CD4-positive, alpha-beta memory T cell (primary cell): Measurements from ENCODE around the gene OR10D3. TPM values are rescaled to one million over a fixed set of nuclear protein-coding genes. Genes with fewer than 3 reads are reported as not detected.

ENCODE experiments used
- CTCF ChIA-PET: fragments of 350-600 bp; sonication (Branson Sonifier 250); formaldehyde crosslinking; loops from one replicate; lab custom pipeline; 2021; ENCODE audit warnings: inconsistent platforms; ENCODE audit not compliant: partially characterized antibody; lab: Charles Lee
- POLR2A ChIA-PET: fragments of 350-600 bp; sonication (Branson Sonifier 250); formaldehyde crosslinking; loops from one replicate; lab custom pipeline; 2021; ENCODE audit not compliant: partially characterized antibody; lab: Charles Lee
- DNase-seq, 5 donors: peaks; one replicate each; pipeline versions ENCODE4 v3.0.0 to v3.0.0-alpha.2; 2020 to 2022; ENCODE audit warnings: mixed read lengths in 1 of 5
- H3K27ac ChIP-seq: one replicate; pipeline ENCODE4 v1.7.0; 2013; ENCODE audit warnings: low read depth, low read length
- H3K27me3 ChIP-seq: 2 replicates; pipeline ENCODE4 v1.7.0; 2013; ENCODE audit warnings: mild to moderate bottlenecking, low read length, moderate library complexity; ENCODE audit not compliant: insufficient read depth
- H3K36me3 ChIP-seq: 2 replicates; pipeline ENCODE4 v1.7.0; 2013; ENCODE audit warnings: mild to moderate bottlenecking, low read length, moderate library complexity; ENCODE audit not compliant: insufficient read depth
- H3K4me1 ChIP-seq: 2 replicates; pipeline ENCODE4 v1.7.0; 2013; ENCODE audit warnings: mild to moderate bottlenecking, low read length, moderate library complexity; ENCODE audit not compliant: insufficient read depth
- H3K4me3 ChIP-seq, 2 donors: one replicate each; pipeline ENCODE4 v1.7.0; 2013; ENCODE audit warnings: low read length in 2 of 2, mild to moderate bottlenecking in 1 of 2
- H3K9me3 ChIP-seq, 2 donors: one replicate each; pipeline ENCODE4 v1.7.0; 2013; ENCODE audit warnings: low read length in 2 of 2, control low read depth in 1 of 2; ENCODE audit not compliant: control insufficient read depth in 1 of 2
- H3K27ac Mint-ChIP-seq, 7 donors: one replicate each; pipeline ENCODE4 v1.8.0; 2020 to 2021; ENCODE audit warnings: mixed read lengths in 7 of 7, mild to moderate bottlenecking in 6 of 7, inconsistent platforms in 3 of 7, moderate library complexity in 3 of 7
- H3K27me3 Mint-ChIP-seq, 2 donors: one replicate each; pipeline ENCODE4 v1.8.0; 2020 to 2021; ENCODE audit warnings: mixed read lengths in 2 of 2
- H3K36me3 Mint-ChIP-seq, 2 donors: one replicate each; pipeline ENCODE4 v1.8.0; 2020 to 2021; ENCODE audit warnings: mixed read lengths in 2 of 2, inconsistent platforms in 1 of 2, mild to moderate bottlenecking in 1 of 2
- H3K4me1 Mint-ChIP-seq, 4 donors: one replicate each; pipeline ENCODE4 v1.8.0; 2020 to 2021; ENCODE audit warnings: mixed read lengths in 4 of 4, mild to moderate bottlenecking in 1 of 4
- H3K4me3 Mint-ChIP-seq, 8 donors: one replicate each; pipeline ENCODE4 v1.8.0; 2020 to 2021; ENCODE audit warnings: mixed read lengths in 8 of 8, mild to moderate bottlenecking in 7 of 8, moderate library complexity in 6 of 8, inconsistent platforms in 3 of 8
- H3K9me3 Mint-ChIP-seq, 8 donors: one replicate each; pipeline ENCODE4 v1.8.0; 2020 to 2021; ENCODE audit warnings: mixed read lengths in 8 of 8, mild to moderate bottlenecking in 5 of 8, inconsistent platforms in 3 of 8, moderate library complexity in 1 of 8
- intact Hi-C: fragments of 100-400 bp; cut with micrococcal nuclease; formaldehyde crosslinking; loops from one replicate; pipeline ENCODE4 v1.15.1; 2023
- polyA plus RNA-seq, 2 donors: library from polyadenylated mRNA; unstranded; fragments of 300-500 nt; fragmentation: Illumina TruSeq; gene quantifications; one replicate each; pipeline ENCODE4 v1.2.3, GENCODE V29; 2021
- total RNA-seq, 2 experiments: library from RNA; stranded (reverse); gene quantifications; one replicate each; pipeline ENCODE4 v1.2.3, GENCODE V29; 2021

Gene OR10D3
- total and polyA plus RNA-seq, 4 experiments from 2014 or later = not detected

DNA sequence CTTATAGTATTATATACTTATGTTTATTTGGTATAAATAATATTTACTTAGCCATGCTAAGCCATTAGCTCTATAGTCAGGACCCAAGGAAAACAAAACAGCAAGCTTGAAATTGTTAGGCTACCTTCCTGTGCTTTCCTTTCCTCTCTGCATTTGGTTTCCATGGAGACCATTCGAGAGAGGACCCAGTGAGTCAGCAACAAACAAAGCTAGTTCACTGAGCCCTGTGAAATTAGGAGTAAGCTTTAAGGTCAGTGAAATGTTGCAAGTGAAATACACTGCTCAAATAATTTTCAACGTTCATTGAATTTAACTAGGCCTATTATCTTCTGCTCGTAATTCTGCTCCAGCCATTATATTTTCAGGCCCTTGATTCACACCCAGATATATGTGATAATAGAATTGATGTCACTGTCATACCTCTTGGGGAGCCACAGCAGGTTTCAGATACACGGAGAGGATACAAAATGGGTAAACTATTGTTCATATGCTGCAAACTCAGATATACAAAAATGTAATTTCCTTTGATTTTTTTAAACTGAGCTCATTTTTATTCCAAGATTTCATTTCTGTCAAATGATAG, 9.1 kb upstream of the OR10D3 start:
- intact Hi-C loops = no loop called here
- Histone ChIP-seq H3K36me3 (no peaks in the 10 kb centered on the region), H3K27ac (no peak overlapping the region), H3K4me3 (no peak overlapping the region), H3K4me1 (no peaks in the 10 kb centered on the region), H3K9me3 (no peaks in the 10 kb centered on the region), H3K27me3 (no peaks in the 10 kb centered on the region)
- Mint-ChIP-seq H3K27ac (no peak overlapping the region), H3K4me1 (no peaks in the 10 kb centered on the region), H3K9me3 (peaks cover 0 to 4% (median 0%) of the 10 kb centered on the region in 8 donors), H3K4me3 (no peak overlapping the region), H3K36me3 (no peaks in the 10 kb centered on the region), H3K27me3 (no peaks in the 10 kb centered on the region)
- CTCF ChIA-PET = interaction anchor here (1.2 kb wide), 1 partner anchor 20 kb away, joined by 3 read pairs; no protein-coding TSS in a partner anchor
- POLR2A ChIA-PET = no interaction called here
- DNase-seq = no peak

GRCh38 chr11:124176925-124177715, 6.0 kb upstream of the OR10D3 start:
- no peaks in the 10 kb centered on the region for H3K36me3 ChIP-seq
- no peaks in the 10 kb centered on the region for H3K9me3 ChIP-seq
- H3K4me3 Mint-ChIP-seq = no peak overlapping the region
- no peaks in the 10 kb centered on the region for H3K27me3 ChIP-seq
- CTCF ChIA-PET = no interaction called here
- H3K27me3 Mint-ChIP-seq = peaks cover 0 to 2% of the 10 kb centered on the region in 2 donors
- H3K27ac ChIP-seq = no peak overlapping the region
- no peaks in the 10 kb centered on the region for H3K9me3 Mint-ChIP-seq
- DNase-seq = no peak
- intact Hi-C loops = no loop called here
- POLR2A ChIA-PET = no interaction called here
- H3K36me3 Mint-ChIP-seq = no peaks in the 10 kb centered on the region
- no peak overlapping the region for H3K4me3 ChIP-seq
- H3K4me1 ChIP-seq = no peaks in the 10 kb centered on the region
- no peaks in the 10 kb centered on the region for H3K4me1 Mint-ChIP-seq
- H3K27ac Mint-ChIP-seq = no peak overlapping the region

- no peaks in the 10 kb centered on the region for H3K36me3 ChIP-seq
- Mint-ChIP-seq H3K27ac (no peak overlapping the region), H3K4me3 (no peak overlapping the region), H3K9me3 (no peaks in the 10 kb centered on the region), H3K27me3 (peaks cover 2 to 4% of the 10 kb centered on the region in 2 donors), H3K36me3 (no peaks in the 10 kb centered on the region), H3K4me1 (no peaks in the 10 kb centered on the region)
- POLR2A ChIA-PET = no interaction called here
- H3K27me3 ChIP-seq = no peaks in the 10 kb centered on the region
- CTCF ChIA-PET = no interaction called here
- intact Hi-C loops = no loop called here
- no peaks in the 10 kb centered on the region for H3K4me1 ChIP-seq
- H3K27ac ChIP-seq = no peak overlapping the region
- no peak overlapping the region for H3K4me3 ChIP-seq
- no peaks in the 10 kb centered on the region for H3K9me3 ChIP-seq
- no peak for DNase-seq
Measured at GRCh38 chr11:124179310-124179709, 3.8 kb upstream of the OR10D3 start.

- Mint-ChIP-seq H3K27me3 (peaks cover 6 to 8% of the 10 kb centered on the region in 2 donors), H3K36me3 (no peaks in the 10 kb centered on the region), H3K27ac (no peak overlapping the region), H3K4me3 (no peak overlapping the region), H3K4me1 (peaks cover 0 to 1% (median 0%) of the 10 kb centered on the region in 4 donors), H3K9me3 (no peaks in the 10 kb centered on the region)
- no peak overlapping the region for H3K27ac ChIP-seq
- no peaks in the 10 kb centered on the region for H3K4me1 ChIP-seq
- no peaks in the 10 kb centered on the region for H3K36me3 ChIP-seq
- no peaks in the 10 kb centered on the region for H3K27me3 ChIP-seq
- no peak overlapping the region for H3K4me3 ChIP-seq
- DNase-seq = no peak
- H3K9me3 ChIP-seq = no peaks in the 10 kb centered on the region
- intact Hi-C loops = no loop called here
- ChIA-PET CTCF (interaction anchor here (1.9 kb wide), 1 partner anchor 121 kb away, joined by 7 read pairs; no protein-coding TSS in a partner anchor), POLR2A (no interaction called here)
Measured at GRCh38 chr11:124190298-124191139, 7.4 kb downstream of the OR10D3 start.

GRCh38 chr11:124193221-124194010, 10.3 kb downstream of the OR10D3 start:
- H3K27ac Mint-ChIP-seq = no peak overlapping the region
- H3K9me3 Mint-ChIP-seq = no peaks in the 10 kb centered on the region
- no peak overlapping the region for H3K4me3 Mint-ChIP-seq
- H3K4me1 ChIP-seq = no peaks in the 10 kb centered on the region
- no peak for DNase-seq
- H3K9me3 ChIP-seq = no peaks in the 10 kb centered on the region
- H3K27ac ChIP-seq = no peak overlapping the region
- H3K36me3 ChIP-seq = no peaks in the 10 kb centered on the region
- H3K4me1 Mint-ChIP-seq = peaks cover 0 to 1% (median 0%) of the 10 kb centered on the region in 4 donors
- ChIA-PET CTCF (interaction anchor here (1.4 to 3.8 kb wide), 4 partner anchors 20 to 124 kb away, joined by 3 to 32 read pairs (median 14); no protein-coding TSS in a partner anchor), POLR2A (no interaction called here)
- peaks cover 4 to 8% of the 10 kb centered on the region in 2 donors for H3K27me3 Mint-ChIP-seq
- intact Hi-C loops = no loop called here
- no peaks in the 10 kb centered on the region for H3K27me3 ChIP-seq
- H3K4me3 ChIP-seq = no peak overlapping the region
- H3K36me3 Mint-ChIP-seq = no peaks in the 10 kb centered on the region

GRCh38 chr11:124194293-124195188, 11.4 kb downstream of the OR10D3 start:
- H3K4me3 Mint-ChIP-seq = no peak overlapping the region
- H3K4me3 ChIP-seq = no peak overlapping the region
- no peaks in the 10 kb centered on the region for H3K36me3 Mint-ChIP-seq
- CTCF ChIA-PET = interaction anchor here (1.0 to 3.8 kb wide), 5 partner anchors 21 to 126 kb away, joined by 3 to 32 read pairs (median 6); no protein-coding TSS in a partner anchor
- POLR2A ChIA-PET = no interaction called here
- H3K27me3 Mint-ChIP-seq = peaks cover 4 to 5% of the 10 kb centered on the region in 2 donors
- no peaks in the 10 kb centered on the region for H3K9me3 Mint-ChIP-seq
- no peak overlapping the region for H3K27ac Mint-ChIP-seq
- no peaks in the 10 kb centered on the region for H3K9me3 ChIP-seq
- no peak overlapping the region for H3K27ac ChIP-seq
- no peak for DNase-seq
- no peaks in the 10 kb centered on the region for H3K4me1 ChIP-seq
- intact Hi-C loops = no loop called here
- H3K36me3 ChIP-seq = no peaks in the 10 kb centered on the region
- H3K27me3 ChIP-seq = no peaks in the 10 kb centered on the region
- H3K4me1 Mint-ChIP-seq = peaks cover 0 to 1% (median 0%) of the 10 kb centered on the region in 4 donors
